ENCODE measurements around the gene AFF3. TPM values are rescaled to one million over a fixed set of nuclear protein-coding genes. Genes with fewer than 3 reads are reported as not detected.

The AFF3 gene
- total and polyA plus RNA-seq, 7 donors, result 0.46 to 25.0 (median 18.6) TPM

DNA sequence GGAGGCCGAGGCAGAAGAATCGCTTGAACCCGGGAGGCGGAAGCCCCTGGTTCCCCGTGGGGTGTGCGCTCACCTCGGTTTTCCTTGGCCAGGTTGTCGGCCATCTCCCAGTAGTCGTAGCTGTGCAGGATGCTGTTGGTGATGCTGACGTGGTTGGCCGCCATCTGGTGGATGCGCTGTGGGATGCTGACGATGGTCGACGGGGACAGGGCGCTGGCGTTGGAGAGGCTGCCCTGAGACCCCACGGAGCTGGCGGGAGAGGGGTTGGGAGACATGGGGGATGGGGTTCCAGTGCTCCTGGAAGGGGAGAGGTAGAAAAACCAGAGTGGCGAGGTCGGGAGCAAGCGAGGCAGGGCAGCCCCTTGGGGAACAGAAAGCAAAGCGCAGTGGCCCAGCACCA, 588.2 kb downstream of the AFF3 start:
- DNase-seq, result no peak
- WGBS, 2 donors, result 70 to 75% methylated on average over 23 of the region's 23 CpGs
- Histone ChIP-seq H3K9me3 (no peaks in the 10 kb centered on the region), H3K4me1 (no peaks in the 10 kb centered on the region), H3K36me3 (peaks cover 0 to 50% (median 0%) of the 10 kb centered on the region in 4 donors), H3K27me3 (no peaks in the 10 kb centered on the region), H3K27ac (no peak overlapping the region), H3K4me3 (no peak overlapping the region)
- no peak for TF ChIP-seq EP300 (IDR thresholded peaks at IDR 0.05)
- no peak for TF ChIP-seq POLR2AphosphoS5 (IDR thresholded peaks at IDR 0.05)
- TF ChIP-seq POLR2A (IDR thresholded peaks at IDR 0.05), result no peak
- no peak for TF ChIP-seq CTCF (IDR thresholded peaks at IDR 0.05)
- intact Hi-C loops (cut with DNase I), result no loop called here

DNA sequence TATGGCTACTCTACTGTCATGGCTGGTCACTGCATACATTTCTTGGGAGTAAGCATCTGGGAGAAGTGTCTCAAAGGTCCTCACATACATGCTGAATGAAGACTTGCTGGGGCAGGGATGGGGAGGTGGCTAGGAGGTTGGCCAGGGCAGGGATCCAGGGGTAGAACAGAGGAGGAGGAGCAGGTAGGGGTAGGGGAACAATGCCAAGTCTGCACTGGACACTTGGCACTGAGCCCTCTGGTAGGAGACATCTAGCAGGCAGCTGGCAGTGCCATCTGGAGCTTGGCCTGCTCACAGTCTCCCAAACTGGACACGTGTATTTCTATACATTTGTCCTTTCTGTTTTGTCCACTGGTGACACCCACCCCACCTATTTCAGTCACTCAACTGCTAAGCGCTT, 589.9 kb downstream of the AFF3 start:
- Histone ChIP-seq H3K27ac (no peak overlapping the region), H3K36me3 (peaks cover 0 to 50% (median 0%) of the 10 kb centered on the region in 4 donors), H3K4me1 (no peaks in the 10 kb centered on the region), H3K9me3 (no peaks in the 10 kb centered on the region), H3K27me3 (no peaks in the 10 kb centered on the region), H3K4me3 (no peak overlapping the region)
- no peak for TF ChIP-seq EP300 (IDR thresholded peaks at IDR 0.05)
- TF ChIP-seq POLR2A (IDR thresholded peaks at IDR 0.05), result no peak
- no peak for TF ChIP-seq CTCF (IDR thresholded peaks at IDR 0.05)
- TF ChIP-seq POLR2AphosphoS5 (IDR thresholded peaks at IDR 0.05), result no peak
- DNase-seq, result no peak
- 67 to 89% methylated on average over 2 of the region's 2 CpGs for WGBS, 2 donors
- intact Hi-C loops (cut with DNase I), result no loop called here

GRCh38 chr2:99550368-99550767, 592.0 kb downstream of the AFF3 start:
- Histone ChIP-seq H3K4me1 (no peaks in the 10 kb centered on the region), H3K27ac (no peak overlapping the region), H3K36me3 (peaks cover 0 to 50% (median 0%) of the 10 kb centered on the region in 4 donors), H3K27me3 (no peaks in the 10 kb centered on the region), H3K9me3 (no peaks in the 10 kb centered on the region), H3K4me3 (no peak overlapping the region)
- TF ChIP-seq EP300 (IDR thresholded peaks at IDR 0.05) (no peak), POLR2A (IDR thresholded peaks at IDR 0.05) (no peak), CTCF (IDR thresholded peaks at IDR 0.05) (no peak), POLR2AphosphoS5 (IDR thresholded peaks at IDR 0.05) (no peak)
- intact Hi-C loops (cut with DNase I), result no loop called here
- 87% methylated on average over 5 of the region's 5 CpGs for WGBS, 2 donors
- no peak for DNase-seq

DNA sequence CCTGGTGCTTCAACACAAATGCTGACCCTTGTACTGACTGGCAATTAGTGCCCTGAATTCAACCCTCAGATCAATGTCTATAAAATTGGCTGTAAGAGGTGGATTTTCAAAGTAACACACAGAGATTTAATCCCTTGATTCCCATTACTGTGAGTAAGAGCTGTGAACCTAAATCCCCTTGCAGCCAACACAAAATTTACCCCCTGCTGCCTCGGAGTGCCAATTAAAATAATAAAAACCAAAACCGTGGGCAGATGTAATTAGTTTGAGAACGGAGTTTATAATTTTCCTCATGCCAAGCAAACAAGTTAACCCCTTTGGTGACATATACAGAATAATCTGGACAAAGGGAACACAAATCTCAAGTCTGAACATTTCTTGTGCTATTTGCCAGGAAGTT, 596.8 kb downstream of the AFF3 start:
- DNase-seq, result no peak
- Histone ChIP-seq H3K27ac (no peak overlapping the region), H3K4me3 (no peak overlapping the region), H3K27me3 (no peaks in the 10 kb centered on the region), H3K4me1 (peaks cover 0 to 30% (median 12%) of the 10 kb centered on the region in 4 donors), H3K9me3 (no peaks in the 10 kb centered on the region), H3K36me3 (peaks cover 0 to 13% (median 0%) of the 10 kb centered on the region in 4 donors)
- no peak for TF ChIP-seq POLR2A (IDR thresholded peaks at IDR 0.05)
- TF ChIP-seq POLR2AphosphoS5 (IDR thresholded peaks at IDR 0.05), result no peak
- intact Hi-C loops (cut with DNase I), result no loop called here
- WGBS, 2 donors, result 26 to 73% methylated on average over 3 of the region's 3 CpGs

DNA sequence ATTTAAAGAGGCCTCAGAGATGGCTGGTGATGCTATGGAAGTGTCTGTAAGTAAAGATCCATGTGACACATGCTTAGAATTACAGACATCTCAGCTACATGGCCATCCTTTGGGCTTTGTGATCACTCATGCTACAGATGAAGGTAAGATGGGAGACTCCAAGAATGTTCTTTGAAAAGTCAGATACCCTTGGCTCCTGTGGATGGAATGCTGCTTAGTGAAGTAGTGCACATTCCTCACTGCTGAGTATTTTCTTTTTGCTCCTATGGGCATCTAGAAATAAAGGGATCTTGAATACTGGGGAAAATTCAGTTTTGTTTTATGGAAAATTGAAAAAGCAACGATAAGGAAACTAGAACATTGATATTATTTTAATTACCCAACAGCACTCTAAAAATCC, 597.3 kb downstream of the AFF3 start:
- Histone ChIP-seq H3K4me1 (peaks cover 0 to 30% (median 12%) of the 10 kb centered on the region in 4 donors), H3K36me3 (peaks cover 0 to 7% (median 0%) of the 10 kb centered on the region in 4 donors), H3K27ac (no peak overlapping the region), H3K9me3 (no peaks in the 10 kb centered on the region), H3K27me3 (no peaks in the 10 kb centered on the region), H3K4me3 (no peak overlapping the region)
- intact Hi-C loops (cut with DNase I), result no loop called here
- no peak for TF ChIP-seq POLR2A (IDR thresholded peaks at IDR 0.05)
- no peak for TF ChIP-seq CTCF (IDR thresholded peaks at IDR 0.05)
- no peak for TF ChIP-seq EP300 (IDR thresholded peaks at IDR 0.05)
- no peak for TF ChIP-seq POLR2AphosphoS5 (IDR thresholded peaks at IDR 0.05)
- 57 to 81% methylated on average over 1 of the region's 1 CpG for whole genome bisulfite sequencing, 2 donors
- no peak for DNase-seq
